Activated T-helper 1 cell treated with anti-CD3 and anti-CD28 coated beads, Interleukin-12 subunit alpha, Interleukin-12 subunit beta, Interleukin-2, Interleukin-4 antibody, amounts not matched to agents 30 ng/mL and 10 ng/mL and 1 ng/mL, durations not matched to agents 14 hours and 24 hours and 36 hours (primary cell): ENCODE data around the gene NPHP4. TPM values are rescaled to one million over a fixed set of nuclear protein-coding genes. Genes with fewer than 3 reads are reported as not detected.
A peak's percentile ranks its signal among the peaks of the same experiment; 100 is the strongest.

Experiments
- DNase-seq: peaks from one replicate; pipeline ENCODE4 v3.0.0; 2021; ENCODE audit warnings: low spot score
- H3K27ac Mint-ChIP-seq: one replicate; pipeline ENCODE4 v1.8.0; 2021; ENCODE audit warnings: mild to moderate bottlenecking, mixed read lengths
- H3K27me3 Mint-ChIP-seq: one replicate; pipeline ENCODE4 v1.8.0; 2022; ENCODE audit warnings: mild to moderate bottlenecking, moderate library complexity, mixed read lengths; ENCODE audit not compliant: insufficient read depth
- H3K36me3 Mint-ChIP-seq: one replicate; pipeline ENCODE4 v1.8.0; 2021; ENCODE audit warnings: low read depth, mixed read lengths
- H3K4me1 Mint-ChIP-seq: one replicate; pipeline ENCODE4 v1.8.0; 2021; ENCODE audit warnings: low read depth, mixed read lengths
- H3K4me3 Mint-ChIP-seq: one replicate; pipeline ENCODE4 v1.8.0; 2021; ENCODE audit warnings: mild to moderate bottlenecking, moderate library complexity, mixed read lengths
- H3K9me3 Mint-ChIP-seq: one replicate; pipeline ENCODE4 v1.8.0; 2021; ENCODE audit warnings: mixed read lengths
- intact Hi-C: fragments of 100-400 bp; cut with micrococcal nuclease; formaldehyde crosslinking; loops from one replicate; pipeline ENCODE4 v1.15.1; 2024
- total RNA-seq: library from RNA; stranded (reverse); gene quantifications from 2 replicates; pipeline ENCODE4 v1.2.3, GENCODE V29; 2022

NPHP4 gene
- total RNA-seq, 1 donor from 2014 or later: 18.3 TPM

DNA sequence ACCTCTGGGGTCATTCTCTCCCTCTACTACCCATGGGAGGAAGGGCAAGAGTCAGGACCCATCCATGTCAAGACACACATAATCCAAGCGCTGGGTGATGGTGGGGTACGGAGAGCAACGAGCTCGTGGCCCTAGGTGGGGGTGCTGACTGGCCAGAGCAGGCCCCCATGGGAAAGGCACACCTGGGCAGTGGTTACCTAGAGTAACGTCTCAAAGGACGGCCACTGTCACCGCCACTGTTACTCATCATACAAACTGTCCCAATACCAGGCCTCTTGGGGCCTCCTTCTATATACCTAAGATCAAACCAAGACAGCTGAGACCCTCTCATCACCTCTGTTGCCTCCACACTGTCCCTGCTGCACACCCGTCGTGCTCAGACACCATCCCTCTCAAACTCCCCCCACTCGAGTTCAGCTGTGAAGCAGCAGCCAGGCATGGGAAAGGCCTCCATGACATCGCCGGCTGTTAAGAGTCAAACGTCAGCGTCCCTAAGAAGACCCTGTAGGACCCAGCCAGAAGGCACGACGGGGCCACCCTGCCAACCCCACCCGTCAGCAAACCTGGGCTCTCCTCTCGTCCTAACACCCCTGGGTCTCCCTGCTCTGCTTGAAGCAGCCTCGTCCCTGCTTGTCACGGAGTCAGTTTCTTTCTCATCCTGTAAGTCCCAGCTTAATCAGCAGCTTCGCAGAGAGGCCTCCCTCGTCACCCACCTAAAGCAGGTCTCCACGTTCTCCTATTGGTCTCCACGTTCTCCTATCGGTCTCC lies 15.3 kb downstream of the NPHP4 start:
- H3K4me1 Mint-ChIP-seq: peaks cover 32% of the 10 kb centered on the region
- no peak overlapping the region for H3K4me3 Mint-ChIP-seq
- no peak overlapping the region for H3K27ac Mint-ChIP-seq
- no peaks in the 10 kb centered on the region for H3K9me3 Mint-ChIP-seq
- peaks cover 13% of the 10 kb centered on the region for H3K36me3 Mint-ChIP-seq
- H3K27me3 Mint-ChIP-seq: no peaks in the 10 kb centered on the region
- no peak for DNase-seq
- intact Hi-C loops: loop anchor here (5.0 kb wide), 1 partner anchor 340 kb away; no protein-coding TSS in a partner anchor

DNA sequence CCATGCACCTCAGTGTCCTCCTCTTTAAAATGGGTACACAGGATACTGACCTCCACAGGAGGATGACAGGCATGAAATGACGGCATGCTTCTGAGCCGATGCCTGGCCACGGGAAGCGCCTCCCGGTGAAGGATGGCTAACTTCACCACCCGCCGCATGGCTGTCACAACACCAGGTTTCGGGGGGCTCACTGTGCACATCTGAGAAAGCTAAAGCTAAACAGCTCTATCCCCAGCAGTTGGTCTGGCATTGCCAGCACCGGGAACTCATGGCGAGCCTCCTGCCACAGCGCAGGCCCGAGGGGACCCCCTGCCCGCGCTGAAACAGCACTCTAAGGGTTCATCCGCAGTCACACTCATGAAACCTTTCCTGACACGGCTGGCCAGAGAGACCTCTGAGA lies 16.0 kb downstream of the NPHP4 start:
- Mint-ChIP-seq H3K4me1 (peaks cover 26% of the 10 kb centered on the region), H3K27me3 (no peaks in the 10 kb centered on the region), H3K9me3 (no peaks in the 10 kb centered on the region), H3K27ac (no peak overlapping the region), H3K4me3 (no peak overlapping the region), H3K36me3 (peaks cover 12% of the 10 kb centered on the region)
- intact Hi-C loops: loop anchor here (5.0 kb wide), 1 partner anchor 339 kb away; no protein-coding TSS in a partner anchor
- DNase-seq: no peak

DNA sequence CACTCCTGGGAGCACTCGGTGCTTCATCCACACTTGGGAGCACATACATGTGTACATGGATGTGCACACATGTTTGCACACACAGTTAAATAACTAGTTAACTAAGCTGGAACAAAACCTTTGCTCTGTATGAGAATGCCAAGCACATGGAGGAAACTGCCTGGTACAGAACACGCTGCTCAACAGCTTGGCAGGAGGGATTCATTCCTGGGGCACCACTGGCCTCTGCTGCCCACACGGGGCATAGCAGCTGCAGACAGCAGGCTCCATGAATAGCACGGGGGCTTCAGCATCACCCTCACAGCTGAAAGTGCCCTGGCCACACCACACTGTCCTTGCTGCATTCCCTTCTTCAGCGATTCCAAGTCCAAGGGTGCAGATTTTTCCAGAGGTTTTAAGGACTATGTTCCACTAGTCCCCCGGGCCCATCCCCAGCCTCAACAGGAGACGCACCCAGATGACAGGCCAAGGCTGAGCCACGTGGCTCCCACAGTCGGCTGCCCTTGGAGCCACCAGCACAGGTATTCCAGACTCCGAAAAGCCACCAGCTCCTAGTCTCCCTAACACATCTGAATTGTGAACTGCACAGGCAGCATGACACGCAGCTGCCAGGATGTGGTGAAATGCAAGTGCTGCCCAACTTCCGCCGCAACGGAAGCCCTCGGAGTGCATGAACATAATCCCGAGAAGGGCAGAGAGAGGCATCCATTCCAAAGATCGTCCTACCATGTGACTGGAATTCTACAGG lies 16.9 kb downstream of the NPHP4 start:
- Mint-ChIP-seq H3K27me3 (no peaks in the 10 kb centered on the region), H3K4me3 (peak overlapping the region; percentile 58), H3K27ac (peak overlapping the region; percentile 78), H3K36me3 (peaks cover 10% of the 10 kb centered on the region), H3K9me3 (no peaks in the 10 kb centered on the region), H3K4me1 (peaks cover 17% of the 10 kb centered on the region)
- intact Hi-C loops: loop anchor here (1.0 to 5.0 kb wide), 2 partner anchors 59 to 338 kb away; no protein-coding TSS in a partner anchor
- peak; percentile 30 for DNase-seq

DNA sequence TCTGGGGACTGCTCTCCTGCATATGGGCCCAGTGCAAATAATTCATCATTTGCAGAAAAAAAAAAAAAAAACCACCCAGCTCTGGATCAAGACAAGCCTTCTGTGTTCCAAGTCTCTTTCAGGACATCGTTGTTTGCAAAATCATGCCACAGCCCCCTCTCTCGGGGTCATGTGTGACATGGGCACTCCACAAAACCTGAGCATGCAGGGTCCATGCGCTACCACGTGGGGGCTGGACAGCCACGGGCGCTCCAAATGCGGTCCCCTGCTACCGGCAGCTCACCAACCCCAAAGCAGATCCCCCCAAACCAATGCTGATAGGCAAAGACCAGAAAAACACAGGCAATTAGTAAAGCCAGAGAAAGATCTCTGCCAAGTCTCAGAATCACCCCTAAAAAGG lies 17.6 kb downstream of the NPHP4 start:
- H3K9me3 Mint-ChIP-seq: no peaks in the 10 kb centered on the region
- intact Hi-C loops: loop anchor here (1.0 to 5.0 kb wide), 2 partner anchors 58 to 337 kb away; no protein-coding TSS in a partner anchor
- no peak for DNase-seq
- H3K27ac Mint-ChIP-seq: no peak overlapping the region
- H3K4me3 Mint-ChIP-seq: no peak overlapping the region
- H3K4me1 Mint-ChIP-seq: peaks cover 13% of the 10 kb centered on the region
- H3K27me3 Mint-ChIP-seq: no peaks in the 10 kb centered on the region
- peaks cover 10% of the 10 kb centered on the region for H3K36me3 Mint-ChIP-seq

DNA sequence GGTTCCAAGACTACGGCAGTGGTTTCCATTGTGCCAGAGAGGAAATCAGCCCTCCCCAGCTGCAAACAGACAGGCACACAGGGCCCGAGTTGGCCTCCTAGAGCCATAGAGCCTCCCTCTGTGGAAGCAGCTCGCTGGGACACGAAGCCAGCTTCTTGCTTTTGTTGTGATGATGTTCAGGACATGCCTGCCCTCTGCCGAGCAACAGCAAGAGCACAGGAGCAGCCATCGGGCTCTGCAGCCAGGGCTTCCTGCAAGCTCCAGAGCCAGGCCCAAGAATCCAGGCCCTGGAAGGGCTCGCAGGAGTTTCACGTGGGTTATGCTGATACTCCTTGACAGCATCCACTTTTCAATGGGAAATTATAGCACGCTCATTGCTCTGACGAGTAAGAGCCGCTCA lies 18.5 kb downstream of the NPHP4 start:
- no peak overlapping the region for H3K4me3 Mint-ChIP-seq
- DNase-seq: no peak
- H3K4me1 Mint-ChIP-seq: peaks cover 13% of the 10 kb centered on the region
- H3K27ac Mint-ChIP-seq: no peak overlapping the region
- H3K9me3 Mint-ChIP-seq: no peaks in the 10 kb centered on the region
- no peaks in the 10 kb centered on the region for H3K27me3 Mint-ChIP-seq
- intact Hi-C loops: no loop called here
- peaks cover 9% of the 10 kb centered on the region for H3K36me3 Mint-ChIP-seq

DNA sequence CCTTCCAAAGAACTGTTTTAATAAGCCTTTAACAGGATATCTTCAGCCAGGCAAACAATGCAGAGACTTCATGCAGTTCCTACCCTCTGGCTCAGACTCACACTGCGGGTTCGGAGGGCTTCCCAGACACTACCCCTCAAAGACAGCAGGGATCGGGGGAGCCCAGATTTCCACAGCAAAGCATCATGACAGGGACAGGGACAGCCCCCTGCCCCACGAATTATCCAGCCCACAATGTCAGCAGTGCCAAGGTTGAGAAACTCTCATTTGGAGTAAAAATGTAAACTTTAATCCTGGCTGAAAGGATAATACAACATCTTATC lies 20.1 kb downstream of the NPHP4 start:
- H3K36me3 Mint-ChIP-seq: peaks cover 5% of the 10 kb centered on the region
- H3K27ac Mint-ChIP-seq: no peak overlapping the region
- peaks cover 13% of the 10 kb centered on the region for H3K4me1 Mint-ChIP-seq
- intact Hi-C loops: no loop called here
- no peak overlapping the region for H3K4me3 Mint-ChIP-seq
- H3K9me3 Mint-ChIP-seq: no peaks in the 10 kb centered on the region
- no peaks in the 10 kb centered on the region for H3K27me3 Mint-ChIP-seq
- no peak for DNase-seq

DNA sequence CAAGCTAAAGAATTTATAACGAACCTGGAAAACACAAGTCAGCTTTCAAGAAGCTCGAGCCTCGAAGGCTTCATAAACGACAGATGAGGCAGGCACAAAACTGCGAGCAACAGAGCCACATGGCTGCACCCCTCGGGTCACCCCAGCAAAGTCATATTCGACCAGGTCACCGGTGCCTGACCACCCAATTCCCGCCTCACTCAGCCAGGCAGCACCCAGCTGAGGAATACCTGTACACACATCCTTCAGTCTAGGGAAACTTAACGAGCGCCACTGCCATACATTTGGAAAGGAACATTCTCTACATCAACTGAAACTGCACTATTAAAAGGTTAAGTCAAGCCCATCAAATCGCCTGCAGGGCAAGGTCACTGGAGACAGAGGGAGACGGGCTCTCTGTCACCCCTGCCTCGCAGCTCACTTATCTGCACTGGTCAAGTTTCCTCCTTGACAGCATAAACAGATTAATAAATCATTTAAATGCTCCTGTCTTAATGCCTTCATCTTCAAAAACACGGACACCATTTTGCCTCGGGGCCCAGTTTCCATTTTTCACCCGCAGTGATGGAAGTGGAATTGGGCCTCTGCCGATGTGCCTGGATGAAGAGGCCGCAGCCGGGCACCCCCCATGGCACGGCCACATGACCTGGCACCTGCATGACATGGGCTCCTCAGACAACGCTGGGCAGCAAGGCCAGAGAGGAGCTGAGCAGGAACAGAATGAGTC lies 20.6 kb downstream of the NPHP4 start:
- intact Hi-C loops: no loop called here
- Mint-ChIP-seq H3K36me3 (peaks cover 5% of the 10 kb centered on the region), H3K27me3 (no peaks in the 10 kb centered on the region), H3K4me1 (peaks cover 13% of the 10 kb centered on the region), H3K4me3 (no peak overlapping the region), H3K9me3 (no peaks in the 10 kb centered on the region), H3K27ac (no peak overlapping the region)
- DNase-seq: no peak

DNA sequence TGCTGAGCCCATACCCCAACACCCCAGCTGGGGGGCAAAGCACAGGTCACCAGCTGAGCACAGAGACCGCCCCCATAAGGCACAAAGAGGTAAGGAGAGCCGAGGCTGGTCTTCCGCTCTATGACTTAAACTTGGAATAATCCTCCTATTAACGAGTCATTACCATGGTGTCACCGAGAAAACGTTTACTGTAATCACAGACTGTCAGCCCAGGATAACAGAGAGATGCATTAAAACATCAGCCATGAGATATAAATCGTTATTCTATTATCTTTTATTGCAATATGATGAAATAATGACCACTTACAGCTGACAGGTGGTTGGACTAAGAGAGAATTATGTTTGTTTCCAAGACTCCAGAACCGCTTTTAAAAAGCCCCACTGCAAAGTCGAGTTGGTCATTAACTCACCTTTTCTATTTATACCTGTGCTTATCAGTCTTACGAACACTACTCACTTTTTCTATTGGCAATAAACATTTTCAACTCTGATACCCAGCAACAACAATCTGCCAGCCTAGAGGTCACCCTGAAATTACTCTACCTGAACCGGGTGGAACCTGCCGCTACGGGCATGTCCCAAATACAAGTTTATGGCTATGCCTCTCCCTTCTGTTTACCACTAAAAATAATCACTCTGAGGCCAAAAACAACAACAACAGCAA lies 21.5 kb downstream of the NPHP4 start:
- peaks cover 5% of the 10 kb centered on the region for H3K36me3 Mint-ChIP-seq
- H3K4me3 Mint-ChIP-seq: no peak overlapping the region
- H3K27ac Mint-ChIP-seq: no peak overlapping the region
- H3K9me3 Mint-ChIP-seq: no peaks in the 10 kb centered on the region
- intact Hi-C loops: no loop called here
- H3K4me1 Mint-ChIP-seq: peaks cover 11% of the 10 kb centered on the region
- no peaks in the 10 kb centered on the region for H3K27me3 Mint-ChIP-seq
- no peak for DNase-seq

DNA sequence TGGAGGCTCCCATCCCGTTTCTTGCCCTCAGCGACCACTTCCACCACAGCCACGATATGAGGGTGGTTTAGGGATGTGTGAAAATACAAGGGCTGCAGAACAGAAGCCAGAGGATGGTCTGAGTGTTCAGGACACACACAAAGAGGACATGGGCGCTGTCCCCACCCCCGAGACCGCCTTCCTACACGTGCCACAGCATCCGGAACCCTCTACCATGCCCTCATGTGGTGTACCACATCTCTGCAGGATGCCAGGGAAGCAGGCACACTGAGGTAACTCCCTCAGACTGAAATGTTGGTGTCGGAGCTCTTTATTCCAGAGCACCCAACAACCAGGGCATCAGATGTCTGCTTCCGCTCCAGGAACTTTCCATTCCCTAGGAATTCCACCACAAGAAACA lies 23.1 kb downstream of the NPHP4 start:
- Mint-ChIP-seq H3K4me3 (no peak overlapping the region), H3K9me3 (no peaks in the 10 kb centered on the region), H3K27ac (no peak overlapping the region), H3K27me3 (no peaks in the 10 kb centered on the region), H3K36me3 (peaks cover 2% of the 10 kb centered on the region), H3K4me1 (no peaks in the 10 kb centered on the region)
- intact Hi-C loops: no loop called here
- no peak for DNase-seq

DNA sequence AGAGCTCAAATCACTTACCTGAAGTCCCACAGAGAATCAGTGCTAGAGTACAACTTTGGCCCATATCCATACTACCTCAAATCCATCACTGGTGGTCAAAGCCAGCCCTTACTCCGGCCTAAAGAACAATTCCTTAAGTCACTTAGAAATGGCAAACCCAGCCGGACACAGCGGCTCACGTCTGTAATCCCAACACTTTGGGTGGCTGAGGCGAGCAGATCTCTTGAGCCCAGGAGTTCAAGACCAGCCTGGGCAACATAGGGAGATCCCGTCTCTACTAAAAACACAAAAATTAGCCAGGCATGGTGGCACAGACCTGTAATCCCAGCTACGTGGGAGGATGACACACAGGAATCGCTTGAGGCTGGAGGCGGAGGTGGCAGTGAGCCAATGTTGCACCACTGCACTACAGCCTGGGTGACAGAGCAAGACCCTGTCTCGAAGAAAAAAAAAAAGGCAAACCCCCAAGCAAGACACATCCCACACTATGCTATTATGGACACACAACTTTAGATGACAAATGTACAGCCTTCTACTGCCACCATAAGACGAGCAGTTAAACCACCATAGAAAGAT lies 24.0 kb downstream of the NPHP4 start:
- no peak for DNase-seq
- Mint-ChIP-seq H3K9me3 (no peaks in the 10 kb centered on the region), H3K27ac (no peak overlapping the region), H3K36me3 (peaks cover 2% of the 10 kb centered on the region), H3K4me1 (no peaks in the 10 kb centered on the region), H3K4me3 (no peak overlapping the region), H3K27me3 (no peaks in the 10 kb centered on the region)
- intact Hi-C loops: no loop called here

DNA sequence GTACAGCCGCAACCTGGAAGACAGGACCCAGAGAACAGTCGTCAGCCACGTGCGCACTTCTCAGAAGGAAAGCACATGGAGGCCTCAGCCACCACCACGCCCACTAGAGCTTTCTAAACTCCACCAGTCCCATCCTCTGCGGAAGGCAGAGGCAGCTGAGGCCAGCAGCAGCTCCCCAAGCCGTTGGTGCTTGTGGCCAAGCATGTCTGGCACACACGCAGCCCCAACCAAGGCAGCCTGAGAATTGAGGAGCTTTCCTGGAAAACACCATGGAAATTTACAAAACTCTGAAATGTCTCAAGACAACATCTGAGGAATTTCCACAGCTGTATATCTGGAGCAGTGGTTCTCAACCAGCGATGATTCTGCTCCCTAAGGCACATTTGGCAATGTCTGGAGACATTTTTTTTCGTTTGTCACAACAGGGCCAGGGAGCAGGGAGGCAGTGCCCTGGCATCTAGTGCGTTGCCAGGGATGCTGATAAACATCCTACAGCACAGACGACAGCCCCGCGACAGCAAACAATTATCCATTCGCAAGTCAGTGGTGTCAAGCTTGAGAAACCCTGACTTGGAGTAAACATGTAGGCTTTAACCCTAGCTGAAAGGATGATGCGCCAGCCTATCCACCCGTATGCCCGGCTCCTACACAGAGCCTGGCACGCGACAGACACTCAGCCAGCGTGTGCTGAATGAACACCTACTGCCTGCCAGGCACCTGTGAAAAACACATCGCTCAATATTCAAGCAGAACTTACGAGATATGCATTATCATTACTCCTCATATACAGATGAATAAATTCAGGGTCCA lies 24.7 kb downstream of the NPHP4 start:
- H3K4me1 Mint-ChIP-seq: no peaks in the 10 kb centered on the region

More for the DNA sequence above, 24.7 kb downstream of the NPHP4 start:
- Mint-ChIP-seq H3K27me3 (no peaks in the 10 kb centered on the region), H3K27ac (no peak overlapping the region), H3K9me3 (no peaks in the 10 kb centered on the region), H3K36me3 (peaks cover 2% of the 10 kb centered on the region), H3K4me3 (no peak overlapping the region)
- intact Hi-C loops: no loop called here
- DNase-seq: no peak
